Measurements from ENCODE around the gene TRIM52.
A peak's percentile ranks its signal among the peaks of the same experiment; 100 is the strongest.
"Not testable (repeated sequence)": the region's sequence is repeated elsewhere in the genome, so short reads cannot be mapped to it uniquely, and the experiment has no call there.

Gene TRIM52

GRCh38 chr5:181217111-181217802 is 43.7 kb downstream of the TRIM52 start:
- DNase-seq (ENCODE audit: low read depth): peak; percentile 74
- H3K4me3 ChIP-seq (ENCODE audit: low read length): peak overlapping the region; percentile 47
- no peak for TF ChIP-seq CTCF (IDR thresholded peaks at IDR 0.05; ENCODE audit: insufficient read depth, low read depth, low read length, missing control alignments)

DNA sequence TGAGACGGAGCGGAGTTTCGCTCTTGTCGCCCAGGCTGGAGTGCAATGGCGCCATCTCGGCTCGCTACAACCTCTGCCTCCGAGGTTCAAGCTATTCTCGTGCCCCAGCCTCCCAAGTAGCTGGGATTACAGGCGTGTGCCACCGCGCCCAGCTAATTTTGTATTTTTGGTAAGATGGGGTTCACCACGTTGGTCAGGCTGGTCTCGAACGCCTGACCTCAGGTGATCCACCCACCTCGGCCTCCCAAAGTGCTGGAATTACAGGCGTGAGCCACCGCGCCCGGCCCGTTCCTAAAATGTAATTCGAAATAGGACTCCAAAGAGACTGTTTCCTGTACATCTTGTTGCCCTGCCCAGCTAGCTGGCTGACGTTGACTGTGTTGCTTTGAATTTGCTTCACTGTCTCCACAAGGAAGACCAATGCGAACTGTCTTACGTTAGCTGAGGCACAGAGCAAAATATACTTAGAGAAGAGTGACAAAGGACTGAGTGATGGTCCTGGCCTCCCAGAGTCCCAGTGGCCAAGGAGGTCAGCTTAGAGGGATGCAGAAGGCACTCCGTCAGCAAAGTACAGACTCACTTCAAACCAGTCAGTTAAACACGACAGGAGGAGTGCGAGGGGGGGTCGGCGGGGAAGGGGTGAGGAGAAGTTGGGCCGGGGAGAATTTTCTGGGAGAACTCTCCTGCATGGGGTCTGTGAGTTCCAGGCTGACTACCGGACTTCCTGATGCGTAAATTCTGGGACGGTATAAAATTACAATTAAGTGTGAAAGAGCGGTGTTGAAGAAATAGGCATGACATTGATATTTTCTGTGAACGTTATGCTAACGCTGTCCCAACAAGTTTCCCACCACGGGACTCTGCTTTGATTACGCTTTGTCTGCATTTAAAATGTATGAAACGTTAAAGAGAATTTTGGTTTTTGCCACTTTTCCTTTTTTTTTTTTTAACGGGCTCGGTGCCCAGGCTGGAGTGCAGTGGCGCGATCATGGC is 44.6 kb downstream of the TRIM52 start:
- DNase-seq (ENCODE audit: low read depth): peak; percentile 64

DNA sequence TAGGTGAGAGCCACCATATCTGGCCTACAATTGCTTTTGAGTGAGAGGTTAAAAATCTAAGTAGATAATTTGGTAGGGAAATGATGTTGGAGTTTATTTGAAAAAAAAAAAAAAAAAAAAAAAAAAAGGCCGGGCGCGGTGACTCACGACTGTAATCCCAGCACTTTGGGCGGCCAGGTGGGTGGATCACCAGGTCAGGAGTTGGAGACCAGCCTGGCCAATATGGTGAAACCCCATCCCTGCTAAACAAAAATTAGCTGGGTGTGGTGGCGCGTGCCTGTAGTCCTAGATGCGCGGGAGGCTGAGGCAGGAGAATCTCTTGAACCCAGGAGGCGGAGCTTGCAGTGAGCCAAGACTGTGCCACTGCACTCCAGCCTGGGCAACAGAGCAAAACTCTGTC is 46.7 kb downstream of the TRIM52 start:
- not testable (repeated sequence) for DNase-seq (ENCODE audit: low read depth); H3K4me3 ChIP-seq (ENCODE audit: low read length)

More for the DNA sequence above, 44.6 kb downstream of the TRIM52 start:
- no peak for TF ChIP-seq CTCF (IDR thresholded peaks at IDR 0.05; ENCODE audit: insufficient read depth, low read depth, low read length, missing control alignments)
- peak overlapping the region; percentile 30 for H3K4me3 ChIP-seq (ENCODE audit: low read length)

- no peak overlapping the region for H3K4me3 ChIP-seq (ENCODE audit: low read length)
- DNase-seq (ENCODE audit: low read depth): no peak
- no peak for TF ChIP-seq CTCF (IDR thresholded peaks at IDR 0.05; ENCODE audit: insufficient read depth, low read depth, low read length, missing control alignments)
These were observed 48.0 kb downstream of the TRIM52 start for GRCh38 chr5:181212934-181213333.

DNA sequence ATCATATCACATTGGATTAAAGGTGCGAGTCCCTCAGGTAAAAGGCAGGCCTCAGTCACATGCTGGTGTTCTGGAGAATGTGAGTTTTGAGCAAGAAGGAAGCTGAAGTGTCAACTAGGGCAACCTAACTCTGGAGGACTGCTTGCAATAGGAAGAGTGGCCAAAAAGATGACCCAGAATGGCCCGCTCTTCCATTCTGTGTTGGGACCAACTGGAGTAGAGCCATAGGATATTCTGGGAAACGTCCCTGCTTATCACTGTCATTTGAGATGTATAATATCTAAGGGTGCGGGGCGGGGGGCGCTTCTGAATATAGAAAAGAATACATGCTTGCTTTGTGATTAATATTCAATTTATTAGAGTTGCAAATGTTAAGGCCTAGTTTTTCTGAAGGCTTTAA is 48.9 kb downstream of the TRIM52 start:
- no peak overlapping the region for H3K4me3 ChIP-seq (ENCODE audit: low read length)
- no peak for DNase-seq (ENCODE audit: low read depth)
- TF ChIP-seq CTCF (IDR thresholded peaks at IDR 0.05; ENCODE audit: insufficient read depth, low read depth, low read length, missing control alignments): no peak

DNA sequence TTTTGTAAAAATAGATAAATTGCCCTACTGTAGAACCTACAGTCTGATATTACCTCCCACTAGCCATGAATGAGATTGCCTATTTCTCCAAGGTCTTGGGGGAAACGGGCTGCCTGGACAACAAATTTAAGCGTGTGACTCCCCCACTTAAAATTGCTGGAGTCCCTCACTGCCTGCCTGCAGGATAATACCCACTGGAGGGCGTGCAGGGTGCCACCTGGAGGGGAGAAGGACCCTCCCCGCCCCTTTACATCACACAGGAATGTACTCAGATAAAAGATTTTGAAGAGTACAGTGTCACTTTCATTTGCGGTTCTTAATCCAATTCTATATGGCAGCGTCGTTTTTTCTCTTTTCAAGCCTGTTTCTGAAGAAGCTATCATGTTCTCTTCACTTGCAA is 49.7 kb downstream of the TRIM52 start:
- TF ChIP-seq CTCF (IDR thresholded peaks at IDR 0.05; ENCODE audit: insufficient read depth, low read depth, low read length, missing control alignments): no peak
- DNase-seq (ENCODE audit: low read depth): no peak
- H3K4me3 ChIP-seq (ENCODE audit: low read length): no peak overlapping the region

DNA sequence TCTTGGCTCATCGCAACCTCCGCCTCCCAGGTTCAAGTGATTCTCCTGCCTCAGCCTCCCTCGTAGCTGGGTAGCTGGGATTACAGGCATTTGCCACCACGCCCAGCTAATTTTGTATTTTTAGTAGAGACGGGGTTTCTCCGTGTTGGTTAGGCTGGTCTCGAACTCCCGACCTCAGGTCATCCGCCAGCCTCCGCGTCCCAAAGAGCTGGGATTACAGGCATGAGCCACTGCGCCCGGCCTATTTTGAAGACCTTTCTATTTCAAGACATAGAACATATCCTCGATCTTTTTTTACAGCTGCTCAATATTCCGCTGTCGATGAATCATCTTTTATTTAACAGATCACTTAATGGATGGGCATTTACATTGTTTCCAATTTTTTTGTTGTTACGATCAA is 50.2 kb downstream of the TRIM52 start:
- not testable (repeated sequence) for DNase-seq (ENCODE audit: low read depth)

GRCh38 chr5:181210148-181210547 is 50.8 kb downstream of the TRIM52 start:
- DNase-seq (ENCODE audit: low read depth); H3K4me3 ChIP-seq (ENCODE audit: low read length): not testable (repeated sequence)

More for the DNA sequence above, 50.2 kb downstream of the TRIM52 start:
- not testable (repeated sequence) for H3K4me3 ChIP-seq (ENCODE audit: low read length)

DNA sequence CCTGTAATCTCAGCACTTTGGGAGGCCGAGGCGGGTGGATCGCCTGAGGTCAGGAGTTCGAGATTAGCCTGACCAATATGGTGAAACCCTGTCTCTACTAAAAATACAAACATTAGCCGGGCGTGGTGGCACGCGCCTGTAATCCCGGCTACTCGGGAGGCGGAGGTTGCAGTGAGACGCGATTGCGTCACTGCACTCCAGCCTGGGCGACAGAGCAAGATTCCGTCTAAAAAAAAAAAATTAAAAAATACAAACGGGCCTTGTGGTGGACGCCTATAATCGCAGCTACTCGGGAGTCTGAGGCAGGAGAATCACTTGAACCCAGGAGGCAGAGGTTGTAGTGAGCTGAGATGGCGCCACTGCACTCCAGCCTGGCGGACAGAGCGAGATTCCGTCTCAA is 51.9 kb downstream of the TRIM52 start:
- DNase-seq (ENCODE audit: low read depth); H3K4me3 ChIP-seq (ENCODE audit: low read length): not testable (repeated sequence)
